ENCODE results near the gene TMEM150A. TPM values are rescaled to one million over a fixed set of nuclear protein-coding genes. Genes with fewer than 3 reads are reported as not detected.
"Not testable (repeated sequence)": the region's sequence is repeated elsewhere in the genome, so short reads cannot be mapped to it uniquely, and the experiment has no call there.

The TMEM150A gene
- total and polyA plus RNA-seq, 7 donors, result 7.4 to 29.9 (median 18.4) TPM

DNA sequence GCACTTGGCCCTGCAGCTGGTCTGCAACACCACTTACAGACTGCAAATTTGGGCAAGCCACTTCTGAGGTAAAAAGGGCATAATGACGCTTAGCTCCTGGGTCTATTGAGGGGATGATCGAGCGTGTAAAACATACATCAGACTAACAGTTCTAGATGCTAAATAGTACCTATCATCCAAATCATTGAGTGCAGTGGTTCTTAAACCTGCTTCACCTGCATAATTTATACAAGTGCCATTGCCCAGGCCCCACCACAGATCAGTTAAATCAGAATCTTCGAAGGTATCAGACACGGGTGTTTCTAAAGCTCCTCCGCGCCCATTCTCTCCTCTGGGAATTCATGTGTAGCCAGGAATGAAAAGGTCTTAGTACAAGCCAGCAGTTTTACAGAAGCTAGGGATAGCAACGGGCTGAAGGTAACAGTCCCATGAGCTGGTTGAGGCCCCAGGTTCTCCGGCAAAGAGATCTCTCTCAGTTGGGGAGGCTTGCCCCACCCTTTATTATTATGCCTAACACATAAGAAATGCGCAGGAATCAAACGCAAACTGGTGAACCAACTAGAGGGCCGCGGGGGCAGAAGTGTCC lies 7.7 kb downstream of the TMEM150A start:
- peak overlapping the region; percentile 22 to 78 (median 70) for H3K4me3 ChIP-seq
- peak overlapping the region; percentile 88 to 91 (median 90) for H3K27ac ChIP-seq
- 18 to 20% methylated on average over 13 of the region's 13 CpGs for WGBS, 2 donors
- H3K4me1 ChIP-seq, result peaks cover 0 to 50% (median 37%) of the 10 kb centered on the region in 4 donors
- H3K27me3 ChIP-seq, result no peaks in the 10 kb centered on the region
- DNase-seq, result no peak
- no peaks in the 10 kb centered on the region for H3K9me3 ChIP-seq
- peaks cover 5 to 36% (median 11%) of the 10 kb centered on the region in 4 donors for H3K36me3 ChIP-seq
- no peak for TF ChIP-seq POLR2A (IDR thresholded peaks at IDR 0.05)
- no peak for TF ChIP-seq EP300 (IDR thresholded peaks at IDR 0.05)
- TF ChIP-seq, protein P1, sequence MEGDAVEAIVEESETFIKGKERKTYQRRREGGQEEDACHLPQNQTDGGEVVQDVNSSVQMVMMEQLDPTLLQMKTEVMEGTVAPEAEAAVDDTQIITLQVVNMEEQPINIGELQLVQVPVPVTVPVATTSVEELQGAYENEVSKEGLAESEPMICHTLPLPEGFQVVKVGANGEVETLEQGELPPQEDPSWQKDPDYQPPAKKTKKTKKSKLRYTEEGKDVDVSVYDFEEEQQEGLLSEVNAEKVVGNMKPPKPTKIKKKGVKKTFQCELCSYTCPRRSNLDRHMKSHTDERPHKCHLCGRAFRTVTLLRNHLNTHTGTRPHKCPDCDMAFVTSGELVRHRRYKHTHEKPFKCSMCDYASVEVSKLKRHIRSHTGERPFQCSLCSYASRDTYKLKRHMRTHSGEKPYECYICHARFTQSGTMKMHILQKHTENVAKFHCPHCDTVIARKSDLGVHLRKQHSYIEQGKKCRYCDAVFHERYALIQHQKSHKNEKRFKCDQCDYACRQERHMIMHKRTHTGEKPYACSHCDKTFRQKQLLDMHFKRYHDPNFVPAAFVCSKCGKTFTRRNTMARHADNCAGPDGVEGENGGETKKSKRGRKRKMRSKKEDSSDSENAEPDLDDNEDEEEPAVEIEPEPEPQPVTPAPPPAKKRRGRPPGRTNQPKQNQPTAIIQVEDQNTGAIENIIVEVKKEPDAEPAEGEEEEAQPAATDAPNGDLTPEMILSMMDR (IDR thresholded peaks at IDR 0.05), result no peak
- TF ChIP-seq POLR2AphosphoS5 (IDR thresholded peaks at IDR 0.05), result no peak
- intact Hi-C loops (cut with DNase I), result no loop called here

DNA sequence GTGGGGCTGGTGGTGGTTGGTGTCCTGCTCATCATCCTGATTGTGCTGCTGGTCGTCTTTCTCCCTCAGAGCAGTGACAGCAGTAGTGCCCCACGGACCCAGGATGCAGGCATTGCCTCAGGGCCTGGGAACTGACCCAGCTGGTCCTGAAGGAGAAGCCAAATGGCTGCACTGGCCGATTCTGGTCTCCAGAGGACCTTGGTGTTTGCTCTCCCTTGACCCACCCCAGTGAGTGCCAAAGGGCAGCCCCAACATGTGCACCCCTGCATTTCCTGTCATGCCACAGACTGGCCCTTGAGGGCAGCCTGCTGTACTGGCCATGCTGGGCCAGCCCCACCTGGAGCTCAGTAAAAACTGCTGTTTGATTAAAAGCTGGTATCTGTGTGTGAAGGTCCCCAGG lies 9.5 kb downstream of the TMEM150A start:
- TF ChIP-seq POLR2A (IDR thresholded peaks at IDR 0.05) (no peak), POLR2AphosphoS5 (IDR thresholded peaks at IDR 0.05) (no peak), EP300 (IDR thresholded peaks at IDR 0.05) (no peak)
- TF ChIP-seq, protein P1 (IDR thresholded peaks at IDR 0.05), result no peak
- H3K27me3 ChIP-seq, result no peaks in the 10 kb centered on the region
- peaks cover 5 to 18% (median 8%) of the 10 kb centered on the region in 4 donors for H3K36me3 ChIP-seq
- no peak overlapping the region for H3K4me3 ChIP-seq
- DNase-seq, result no peak
- no peak overlapping the region for H3K27ac ChIP-seq
- no peaks in the 10 kb centered on the region for H3K9me3 ChIP-seq
- intact Hi-C loops (cut with DNase I), result no loop called here
- 54 to 75% methylated on average over 3 of the region's 3 CpGs for WGBS, 2 donors
- peaks cover 0 to 68% (median 45%) of the 10 kb centered on the region in 4 donors for H3K4me1 ChIP-seq

DNA sequence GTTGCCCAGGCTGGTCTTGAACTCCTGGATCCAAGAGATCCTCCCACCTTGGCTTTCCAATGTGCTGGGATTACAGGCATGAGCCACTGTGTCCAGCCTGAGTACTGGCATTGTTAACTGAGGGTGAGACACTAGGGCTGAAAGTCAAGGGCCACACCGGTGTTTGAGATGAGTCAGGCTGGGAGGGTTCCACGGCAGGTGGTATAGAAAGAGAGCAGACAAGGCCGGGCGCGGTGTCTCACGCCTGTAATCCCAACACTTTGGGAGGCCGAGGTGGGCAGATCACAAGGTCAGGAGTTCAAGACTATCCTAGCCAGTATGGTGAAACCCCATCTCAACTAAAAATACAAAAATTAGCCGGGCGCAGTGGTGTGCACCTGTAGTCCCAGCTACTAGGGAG lies 10.2 kb downstream of the TMEM150A start:
- WGBS, 2 donors, result 66 to 88% methylated on average over 9 of the region's 9 CpGs
- intact Hi-C loops (cut with DNase I); H3K27me3 ChIP-seq; H3K9me3 ChIP-seq; H3K4me3 ChIP-seq; H3K27ac ChIP-seq; DNase-seq: not testable (repeated sequence)
- Histone ChIP-seq H3K36me3 (peaks cover 2 to 11% (median 3%) of the 10 kb centered on the region in 4 donors), H3K4me1 (peaks cover 0 to 66% (median 45%) of the 10 kb centered on the region in 4 donors)

DNA sequence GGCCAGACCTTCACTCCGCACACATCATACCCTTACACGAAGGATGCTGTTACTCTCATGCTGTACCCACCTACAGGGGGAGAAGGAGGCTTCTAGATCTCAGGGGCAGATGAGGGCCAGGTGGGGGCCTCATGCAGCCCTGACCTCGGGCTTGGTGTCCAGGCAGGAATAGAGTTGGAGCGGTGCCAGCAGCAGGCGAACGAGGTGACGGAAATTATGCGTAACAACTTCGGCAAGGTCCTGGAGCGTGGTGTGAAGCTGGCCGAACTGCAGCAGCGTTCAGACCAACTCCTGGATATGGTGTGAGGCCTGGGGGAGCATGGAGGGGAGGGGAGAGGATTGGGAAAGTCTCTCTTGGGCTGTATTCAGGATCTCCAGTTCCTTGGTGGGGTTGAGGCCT lies 10.9 kb downstream of the TMEM150A start:
- H3K4me3 ChIP-seq, result no peak overlapping the region
- peaks cover 0 to 59% (median 43%) of the 10 kb centered on the region in 4 donors for H3K4me1 ChIP-seq
- WGBS, 2 donors, result 85 to 89% methylated on average over 12 of the region's 12 CpGs
- DNase-seq, result no peak
- no peaks in the 10 kb centered on the region for H3K27me3 ChIP-seq
- H3K27ac ChIP-seq, result peak overlapping the region; percentile 58 to 87 (median 68)
- no peaks in the 10 kb centered on the region for H3K9me3 ChIP-seq
- H3K36me3 ChIP-seq, result peaks cover 0 to 5% (median 0%) of the 10 kb centered on the region in 4 donors
- intact Hi-C loops (cut with DNase I), result no loop called here
- TF ChIP-seq POLR2AphosphoS5 (IDR thresholded peaks at IDR 0.05) (no peak), POLR2A (IDR thresholded peaks at IDR 0.05) (no peak)
- TF ChIP-seq, protein P1 (IDR thresholded peaks at IDR 0.05), result no peak

DNA sequence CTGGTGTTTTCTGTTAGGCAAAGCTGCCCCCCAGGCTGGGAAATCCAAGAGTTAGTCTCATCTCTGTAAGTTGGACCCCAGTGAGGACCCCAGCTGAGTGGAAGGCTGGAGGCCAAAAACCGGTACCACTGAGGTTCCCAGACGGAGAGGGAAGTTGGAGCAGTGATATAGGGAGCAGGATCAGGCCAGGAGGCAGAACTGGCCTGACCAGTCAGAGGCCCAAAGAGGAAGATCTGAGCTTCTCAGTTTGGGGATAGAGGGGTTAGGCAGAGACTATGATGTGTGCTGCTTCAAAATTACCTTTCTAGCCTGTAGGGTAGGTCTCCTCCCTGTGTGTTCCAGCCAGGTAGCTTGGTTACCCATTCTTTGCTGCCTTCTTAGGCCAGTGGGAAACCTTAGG lies 11.5 kb downstream of the TMEM150A start:
- WGBS, 2 donors, result 80 to 84% methylated on average over 2 of the region's 2 CpGs
- H3K9me3 ChIP-seq, result no peaks in the 10 kb centered on the region
- no peak for DNase-seq
- H3K4me1 ChIP-seq, result peaks cover 0 to 58% (median 41%) of the 10 kb centered on the region in 4 donors
- intact Hi-C loops (cut with DNase I), result no loop called here
- peak overlapping the region; percentile 58 to 87 (median 68) for H3K27ac ChIP-seq
- no peaks in the 10 kb centered on the region for H3K27me3 ChIP-seq
- H3K4me3 ChIP-seq, result no peak overlapping the region
- TF ChIP-seq, protein P1 (IDR thresholded peaks at IDR 0.05), result no peak
- TF ChIP-seq POLR2AphosphoS5 (IDR thresholded peaks at IDR 0.05), result no peak
- TF ChIP-seq POLR2A (IDR thresholded peaks at IDR 0.05), result no peak
- TF ChIP-seq EP300 (IDR thresholded peaks at IDR 0.05), result no peak
- peaks cover 0 to 5% (median 0%) of the 10 kb centered on the region in 4 donors for H3K36me3 ChIP-seq

Data from sigmoid colon (tissue), 7 donors.